Activated CD4-positive, alpha-beta T cell treated with anti-CD3 and anti-CD28 coated beads for 48 hours (primary cell): Measurements from ENCODE around the gene MKRN2OS.

Source experiments
- DNase-seq: peaks from one replicate; pipeline ENCODE4 v3.0.0-alpha.2; 2020

Gene MKRN2OS

GRCh38 chr3:12512534-12513118 is 32.7 kb downstream of the MKRN2OS start:
- DNase-seq = no peak

- DNase-seq = no peak
These were observed 35.8 kb downstream of the MKRN2OS start for GRCh38 chr3:12509466-12509865.

GRCh38 chr3:12508291-12508700 is 37.0 kb downstream of the MKRN2OS start:
- no peak for DNase-seq

- DNase-seq = no peak
These were observed 37.6 kb downstream of the MKRN2OS start for GRCh38 chr3:12507591-12508281.

GRCh38 chr3:12506201-12506709 is 39.0 kb downstream of the MKRN2OS start:
- DNase-seq = no peak

- no peak for DNase-seq
These were observed 42.0 kb downstream of the MKRN2OS start for GRCh38 chr3:12503126-12503957.

- DNase-seq = no peak
These were observed 43.8 kb downstream of the MKRN2OS start for GRCh38 chr3:12501360-12502020.

GRCh38 chr3:12499474-12499873 is 45.8 kb downstream of the MKRN2OS start:
- DNase-seq = no peak

GRCh38 chr3:12496453-12496761 is 48.9 kb downstream of the MKRN2OS start:
- no peak for DNase-seq

GRCh38 chr3:12495749-12496452 is 49.4 kb downstream of the MKRN2OS start:
- no peak for DNase-seq

- DNase-seq = no peak
These were observed 54.8 kb downstream of the MKRN2OS start for GRCh38 chr3:12490547-12490946.

GRCh38 chr3:12489832-12490231 is 55.5 kb downstream of the MKRN2OS start:
- DNase-seq = no peak
